ENCODE data around the gene HGF. TPM values are rescaled to one million over a fixed set of nuclear protein-coding genes. Genes with fewer than 3 reads are reported as not detected.
A peak's percentile ranks its signal among the peaks of the same experiment; 100 is the strongest.

HGF gene
- total RNA-seq, 1 experiment from 2014 or later, result 0.15 TPM

DNA sequence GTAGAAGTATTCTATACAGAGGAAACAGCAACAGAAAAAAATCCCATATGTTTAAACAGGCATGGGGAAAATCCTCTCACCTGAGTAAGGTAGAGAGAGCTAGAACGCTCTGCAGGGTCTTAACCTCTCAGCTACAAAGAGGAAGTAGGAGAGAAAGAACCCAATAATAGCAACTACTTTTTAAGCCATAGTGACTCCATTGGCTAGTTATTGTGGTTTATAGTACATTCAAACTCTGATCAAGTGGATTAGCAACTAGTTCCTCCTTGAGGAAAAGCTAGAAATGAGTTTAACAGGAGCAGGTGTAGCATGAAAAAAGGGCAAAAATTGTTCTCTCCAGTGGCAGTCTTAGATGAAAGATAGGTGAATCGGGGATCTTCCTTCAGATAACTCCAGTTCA, 89.7 kb downstream of the HGF start:
- TF ChIP-seq EZH2phosphoT487 (IDR thresholded peaks at IDR 0.05; ENCODE audit: borderline replicate concordance, low read length), result no peak
- TF ChIP-seq, protein P1, sequence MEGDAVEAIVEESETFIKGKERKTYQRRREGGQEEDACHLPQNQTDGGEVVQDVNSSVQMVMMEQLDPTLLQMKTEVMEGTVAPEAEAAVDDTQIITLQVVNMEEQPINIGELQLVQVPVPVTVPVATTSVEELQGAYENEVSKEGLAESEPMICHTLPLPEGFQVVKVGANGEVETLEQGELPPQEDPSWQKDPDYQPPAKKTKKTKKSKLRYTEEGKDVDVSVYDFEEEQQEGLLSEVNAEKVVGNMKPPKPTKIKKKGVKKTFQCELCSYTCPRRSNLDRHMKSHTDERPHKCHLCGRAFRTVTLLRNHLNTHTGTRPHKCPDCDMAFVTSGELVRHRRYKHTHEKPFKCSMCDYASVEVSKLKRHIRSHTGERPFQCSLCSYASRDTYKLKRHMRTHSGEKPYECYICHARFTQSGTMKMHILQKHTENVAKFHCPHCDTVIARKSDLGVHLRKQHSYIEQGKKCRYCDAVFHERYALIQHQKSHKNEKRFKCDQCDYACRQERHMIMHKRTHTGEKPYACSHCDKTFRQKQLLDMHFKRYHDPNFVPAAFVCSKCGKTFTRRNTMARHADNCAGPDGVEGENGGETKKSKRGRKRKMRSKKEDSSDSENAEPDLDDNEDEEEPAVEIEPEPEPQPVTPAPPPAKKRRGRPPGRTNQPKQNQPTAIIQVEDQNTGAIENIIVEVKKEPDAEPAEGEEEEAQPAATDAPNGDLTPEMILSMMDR (conservative IDR thresholded peaks at IDR 0.05; ENCODE audit: low read depth, low read length), result no peak
- no peak for TF ChIP-seq EZH2 (IDR thresholded peaks at IDR 0.05; ENCODE audit: low read length, unreplicated experiment)
- DNase-seq, result no peak
- Histone ChIP-seq H3K27me3 (ENCODE audit: low read length) (no peaks in the 10 kb centered on the region), H2AFZ (ENCODE audit: low read length) (no peak overlapping the region), H3K4me1 (ENCODE audit: insufficient read depth, low read length) (peaks cover 30% of the 10 kb centered on the region), H3K79me2 (ENCODE audit: low read length) (no peaks in the 10 kb centered on the region), H3K9ac (ENCODE audit: low read length) (no peak overlapping the region), H3K4me2 (ENCODE audit: low read length) (no peak overlapping the region), H3K4me3 (ENCODE audit: low read length) (no peak overlapping the region), H3F3A (ENCODE audit: low read length, unreplicated experiment) (no peaks in the 10 kb centered on the region), H3K9me3 (ENCODE audit: low read length) (no peaks in the 10 kb centered on the region), H4K20me1 (ENCODE audit: low read length) (no peaks in the 10 kb centered on the region), H3K36me3 (ENCODE audit: low read depth, low read length) (no peaks in the 10 kb centered on the region), H3K27ac (ENCODE audit: low read length) (no peak overlapping the region), H3K9me2 (replicated peaks; ENCODE audit: low read length) (no peaks in the 10 kb centered on the region)
- ChIA-PET CTCF (no interaction called here), POLR2A (ENCODE audit: unreplicated experiment) (no interaction called here)
- intact Hi-C loops (cut with micrococcal nuclease), result no loop called here
- ATAC-seq, result no peak
- no TSS peak for BruUV-seq (replicated peaks)

DNA sequence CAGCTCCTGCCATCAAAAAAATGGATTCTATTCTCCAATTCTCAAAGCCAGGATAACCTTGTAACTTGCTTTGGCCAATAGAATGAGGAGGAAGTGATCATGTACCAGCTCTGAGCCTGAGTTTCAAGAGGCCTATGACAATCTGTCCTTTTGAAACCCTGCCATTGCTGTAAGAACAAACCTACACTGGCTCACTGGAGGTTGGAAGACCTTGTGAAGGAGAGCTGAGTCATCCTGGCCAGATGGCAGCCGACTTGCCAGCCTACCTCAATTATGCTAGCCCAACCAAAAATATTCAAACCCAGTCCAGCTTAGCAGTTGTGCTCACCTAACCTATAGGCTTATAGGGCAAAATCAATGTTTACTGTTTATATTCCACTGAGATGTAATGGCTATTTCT, 93.0 kb downstream of the HGF start:
- DNase-seq, result no peak
- Histone ChIP-seq H3K9me3 (ENCODE audit: low read length) (0 out of 2 replicates have a peak, but pooled peaks cover 4% of the 10 kb centered on the region), H3K27ac (ENCODE audit: low read length) (no peak overlapping the region), H3K36me3 (ENCODE audit: low read depth, low read length) (no peaks in the 10 kb centered on the region), H3K4me3 (ENCODE audit: low read length) (no peak overlapping the region), H4K20me1 (ENCODE audit: low read length) (no peaks in the 10 kb centered on the region), H2AFZ (ENCODE audit: low read length) (peak overlapping the region; percentile 50; the same call in 1 of the 2 replicates), H3K4me2 (ENCODE audit: low read length) (no peak overlapping the region), H3K79me2 (ENCODE audit: low read length) (no peaks in the 10 kb centered on the region), H3K4me1 (ENCODE audit: insufficient read depth, low read length) (peaks cover 6% of the 10 kb centered on the region; the same call in 1 of the 2 replicates), H3F3A (ENCODE audit: low read length, unreplicated experiment) (no peaks in the 10 kb centered on the region), H3K9ac (ENCODE audit: low read length) (no peak overlapping the region), H3K9me2 (replicated peaks; ENCODE audit: low read length) (no peaks in the 10 kb centered on the region), H3K27me3 (ENCODE audit: low read length) (no peaks in the 10 kb centered on the region)
- TF ChIP-seq EZH2 (IDR thresholded peaks at IDR 0.05; ENCODE audit: low read length, unreplicated experiment), result no peak
- TF ChIP-seq, protein P1 (conservative IDR thresholded peaks at IDR 0.05; ENCODE audit: low read depth, low read length), result no peak
- TF ChIP-seq EZH2phosphoT487 (IDR thresholded peaks at IDR 0.05; ENCODE audit: borderline replicate concordance, low read length), result no peak
- no peak; the same call in 1 of the 2 replicates for ATAC-seq
- no TSS peak for BruUV-seq (replicated peaks)
- intact Hi-C loops (cut with micrococcal nuclease), result no loop called here
- ChIA-PET CTCF (no interaction called here), POLR2A (ENCODE audit: unreplicated experiment) (no interaction called here)

DNA sequence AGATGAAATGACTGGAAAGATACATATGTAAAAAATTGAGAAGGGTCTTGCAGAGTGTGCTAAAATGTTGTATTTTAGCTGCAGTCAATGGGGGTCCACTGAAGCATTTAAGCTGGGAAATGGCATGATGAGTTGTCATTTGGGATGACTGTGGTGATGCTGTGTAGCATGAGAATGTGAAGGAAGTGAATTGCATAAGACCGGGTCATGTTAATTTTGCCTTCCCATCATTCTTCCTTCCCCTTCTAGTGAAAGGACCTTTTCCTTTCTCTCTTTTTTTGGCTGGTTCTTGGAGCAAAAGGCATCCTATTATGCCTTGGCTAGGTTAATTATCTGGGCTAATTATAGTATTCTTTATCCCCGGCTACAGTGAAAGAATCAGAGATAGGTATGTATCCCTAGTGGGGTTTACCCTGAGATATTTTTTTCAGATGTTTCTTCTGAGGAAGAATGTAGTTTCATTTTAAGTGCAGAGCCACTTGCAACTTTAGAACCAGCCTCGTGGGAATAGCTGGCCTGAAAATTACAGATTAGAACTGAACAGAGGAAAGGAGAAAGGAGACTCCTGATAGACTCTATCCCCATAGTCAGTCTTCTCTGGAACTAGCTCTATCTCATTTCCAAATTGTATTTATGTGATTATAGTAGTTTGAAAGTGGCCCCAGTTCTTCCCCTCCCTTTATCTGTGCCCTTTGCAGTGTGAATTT, 93.6 kb downstream of the HGF start:
- ChIA-PET CTCF (no interaction called here), POLR2A (ENCODE audit: unreplicated experiment) (no interaction called here)

More for the DNA sequence above, 93.6 kb downstream of the HGF start:
- Histone ChIP-seq H3K79me2 (ENCODE audit: low read length) (no peaks in the 10 kb centered on the region), H3K9me2 (replicated peaks; ENCODE audit: low read length) (no peaks in the 10 kb centered on the region), H3K27ac (ENCODE audit: low read length) (no peak overlapping the region), H3K9ac (ENCODE audit: low read length) (no peak overlapping the region), H3F3A (ENCODE audit: low read length, unreplicated experiment) (no peaks in the 10 kb centered on the region), H3K36me3 (ENCODE audit: low read depth, low read length) (no peaks in the 10 kb centered on the region), H4K20me1 (ENCODE audit: low read length) (no peaks in the 10 kb centered on the region), H3K4me3 (ENCODE audit: low read length) (no peak overlapping the region), H3K9me3 (ENCODE audit: low read length) (0 out of 2 replicates have a peak, but pooled peaks cover 4% of the 10 kb centered on the region), H2AFZ (ENCODE audit: low read length) (peak overlapping the region; percentile 50; the same call in 1 of the 2 replicates), H3K4me2 (ENCODE audit: low read length) (no peak overlapping the region), H3K27me3 (ENCODE audit: low read length) (no peaks in the 10 kb centered on the region), H3K4me1 (ENCODE audit: insufficient read depth, low read length) (peaks cover 6% of the 10 kb centered on the region; the same call in 1 of the 2 replicates)
- no peak for TF ChIP-seq EZH2 (IDR thresholded peaks at IDR 0.05; ENCODE audit: low read length, unreplicated experiment)
- TF ChIP-seq, protein P1 (conservative IDR thresholded peaks at IDR 0.05; ENCODE audit: low read depth, low read length), result no peak
- TF ChIP-seq EZH2phosphoT487 (IDR thresholded peaks at IDR 0.05; ENCODE audit: borderline replicate concordance, low read length), result no peak
- no TSS peak for BruUV-seq (replicated peaks)
- no peak for ATAC-seq
- intact Hi-C loops (cut with micrococcal nuclease), result no loop called here
- no peak for DNase-seq
